Motor neuron (in vitro differentiated cells): ENCODE results near the gene TM4SF18. TPM values are rescaled to one million over a fixed set of nuclear protein-coding genes. Genes with fewer than 3 reads are reported as not detected.

ENCODE experiments used
- ATAC-seq, 8 experiments: fragments of 200-7000 bp; cut with Tn5 transposase; replicated peaks in 6 of 8; 2 replicates each; pipeline ENCODE4 v1.8.0; 2021; ENCODE audit warnings: mild to moderate bottlenecking in 8 of 8, moderate library complexity in 8 of 8
- H3K27ac ChIP-seq, 2 donors: fragments of 250-450 bp; sonication (Bioruptor Pico); 2 replicates each; pipeline ENCODE4 v1.9.0; 2021; ENCODE audit warnings: antibody characterized with exemption in 2 of 2, mild to moderate bottlenecking in 2 of 2, moderate library complexity in 1 of 2
- H3K4me1 ChIP-seq, 2 donors: fragments of 250-450 bp; sonication (Bioruptor Pico); replicated peaks in 1 of 2; 2 replicates each; pipeline ENCODE4 v1.6.1; 2021; ENCODE audit warnings: antibody characterized with exemption in 2 of 2, mild to moderate bottlenecking in 2 of 2, moderate library complexity in 1 of 2
- H3K4me3 ChIP-seq, 5 donors: fragments of 250-450 bp; sonication (Bioruptor Pico); 2 replicates each; pipeline ENCODE4 v1.9.0; 2021; ENCODE audit warnings: antibody characterized with exemption in 5 of 5, mild to moderate bottlenecking in 5 of 5, moderate library complexity in 4 of 5
- WGBS, 10 experiments: fragments of 450-650 bp; shearing (Covaris generic); methylation state at CpG; one replicate each; pipeline ENCODE4 v1.0.0; 2022; 5-methylcytosine and 5-hydroxymethylcytosine counted together
- in situ Hi-C, 9 experiments: fragments of 400-800 bp; cut with MboI; loops; one replicate each; pipeline ENCODE4 v1.15.0; 2021; ENCODE audit warnings: low sequenced_read_pairs in 9 of 9, low pct_unique_long_range_greater_than_20kb in 2 of 9; ENCODE audit not compliant: unreplicated experiment in 9 of 9
- total RNA-seq, 8 experiments: library from RNA; unstranded; fragments of 300-600 nt; gene quantifications; 2 replicates each; pipeline versions ENCODE4 v1.2.3 to v1.2.4, GENCODE V29; 2022

TM4SF18 gene
- total RNA-seq, 8 experiments from 2014 or later, result under 0.01 to 0.86 (median 0.28) TPM; not detected in 1

DNA sequence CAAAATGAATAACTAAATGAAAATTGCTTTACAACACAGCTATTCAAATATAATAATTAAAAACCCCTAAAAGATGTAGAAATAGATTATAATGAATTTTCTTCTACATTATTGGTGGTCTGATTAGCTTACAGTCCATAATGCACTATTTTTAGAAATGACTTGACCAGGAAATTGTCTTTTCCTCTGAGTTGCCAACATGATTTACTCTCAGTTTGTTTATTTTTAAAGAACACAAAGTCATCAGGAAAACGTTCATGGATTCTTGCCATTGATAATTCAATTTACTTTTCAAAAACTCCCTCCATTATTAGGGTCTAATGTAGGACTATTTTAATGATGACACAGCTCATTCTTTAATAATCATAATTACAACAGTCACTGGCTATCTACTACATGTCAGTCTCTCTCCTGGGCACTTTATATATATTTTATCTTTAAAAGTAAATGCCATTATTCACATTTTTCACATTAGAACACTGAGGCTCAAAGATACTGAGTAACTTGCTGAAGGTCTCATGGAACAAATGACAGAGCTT, 1.1 kb downstream of the TM4SF18 start:
- WGBS, 10 experiments, result 0 to 63% (median 9%) methylated on average over 1 of the region's 1 CpG; no CpG with 5 or more reads in 1 of the 10 experiments
- Histone ChIP-seq H3K4me1 (no peaks in the 10 kb centered on the region), H3K4me3 (no peak overlapping the region), H3K27ac (no peak overlapping the region)
- in situ Hi-C loops, result no loop called here
- no peak for ATAC-seq

DNA sequence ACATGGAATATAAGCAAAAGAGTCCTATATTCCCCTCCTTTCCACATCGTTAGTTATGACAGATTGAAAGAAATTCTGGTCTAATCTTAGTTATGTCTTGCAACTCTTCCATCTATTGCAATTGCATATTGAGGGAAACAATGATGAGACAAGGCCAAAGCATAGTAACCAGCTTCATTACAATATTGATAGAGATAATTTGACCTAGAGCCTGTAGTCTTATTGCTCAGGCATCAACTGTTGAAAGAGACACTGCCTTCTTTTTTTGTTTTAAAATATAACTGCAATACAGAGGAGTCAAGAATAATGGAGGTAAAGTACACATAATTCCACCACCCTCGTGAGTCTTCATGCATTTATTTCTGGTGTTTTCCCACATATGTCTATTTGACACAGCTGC, 2.0 kb downstream of the TM4SF18 start:
- 0 to 100% (median 80%) methylated on average over 1 to 2 of the region's 2 CpGs; no CpG with 5 or more reads in 1 of the 10 experiments for WGBS, 10 experiments
- peak in 3 of 8 experiments; percentile 64 to 73 (median 66) for ATAC-seq
- Histone ChIP-seq H3K4me1 (no peaks in the 10 kb centered on the region), H3K4me3 (no peak overlapping the region), H3K27ac (no peak overlapping the region)
- in situ Hi-C loops, result no loop called here

DNA sequence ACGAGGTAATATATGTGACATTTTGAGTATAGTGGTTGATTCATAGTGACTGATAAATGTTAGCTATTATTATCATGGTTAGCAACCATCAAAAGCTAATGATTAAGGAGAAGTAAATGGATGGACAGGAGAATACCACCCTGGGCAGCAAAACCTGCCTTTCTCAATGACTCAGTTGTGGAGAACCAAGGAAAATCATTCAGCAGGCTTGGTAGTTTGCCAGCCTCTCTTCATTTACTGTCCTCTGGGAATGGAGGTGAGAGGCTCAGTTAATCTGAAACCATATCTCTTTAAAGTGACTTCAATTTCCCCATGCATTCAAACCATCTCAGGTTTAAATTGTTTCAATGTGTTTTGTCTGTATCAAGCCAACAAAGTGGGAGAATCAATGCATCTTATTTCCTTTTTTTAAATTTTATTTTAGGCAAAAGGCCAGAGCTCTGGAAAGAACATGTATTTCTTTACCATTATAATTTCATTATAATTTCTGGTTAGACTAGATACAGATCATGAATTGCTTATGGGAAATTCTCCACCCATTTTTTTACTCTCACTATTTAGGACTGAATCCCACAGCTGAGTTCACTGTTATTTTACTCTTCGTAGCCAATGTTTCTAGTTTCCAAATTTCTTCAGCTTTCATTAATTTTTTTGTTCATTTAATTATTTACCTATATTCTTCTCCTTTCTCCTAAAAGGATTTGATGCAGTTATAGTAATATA, 2.7 kb downstream of the TM4SF18 start:
- in situ Hi-C loops, result no loop called here
- Histone ChIP-seq H3K4me3 (no peak overlapping the region), H3K27ac (no peak overlapping the region), H3K4me1 (no peaks in the 10 kb centered on the region)
- WGBS, 10 experiments, result 15 to 100% (median 84%) methylated on average over 1 to 2 of the region's 2 CpGs
- ATAC-seq, result peak in 3 of 8 experiments; percentile 83 to 87 (median 86)

DNA sequence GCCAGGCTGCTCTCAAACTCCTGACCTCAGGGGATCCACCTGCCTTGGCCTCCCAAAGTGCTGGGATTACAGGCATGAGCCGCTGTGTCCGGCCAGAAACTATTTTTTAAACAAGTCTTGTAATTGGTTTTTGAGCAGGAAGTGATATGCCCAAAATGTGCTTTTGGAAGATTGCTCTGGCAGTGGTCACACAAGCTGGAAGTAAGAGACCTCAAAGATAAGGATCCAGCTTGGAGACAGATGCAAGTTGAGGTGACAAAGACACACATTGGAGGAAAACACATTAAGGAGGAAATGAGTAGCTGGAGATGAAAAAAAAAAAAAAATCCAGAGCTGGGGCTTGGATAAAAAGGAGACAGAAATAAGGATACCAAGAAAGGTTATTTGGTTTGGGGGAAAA, 6.3 kb downstream of the TM4SF18 start:
- Histone ChIP-seq H3K4me1 (no peaks in the 10 kb centered on the region), H3K27ac (no peak overlapping the region), H3K4me3 (no peak overlapping the region)
- in situ Hi-C loops, result no loop called here
- no peak for ATAC-seq
- WGBS, 10 experiments, result 100% methylated on average over 1 to 2 of the region's 2 CpGs; no CpG with 5 or more reads in 5 of the 10 experiments

DNA sequence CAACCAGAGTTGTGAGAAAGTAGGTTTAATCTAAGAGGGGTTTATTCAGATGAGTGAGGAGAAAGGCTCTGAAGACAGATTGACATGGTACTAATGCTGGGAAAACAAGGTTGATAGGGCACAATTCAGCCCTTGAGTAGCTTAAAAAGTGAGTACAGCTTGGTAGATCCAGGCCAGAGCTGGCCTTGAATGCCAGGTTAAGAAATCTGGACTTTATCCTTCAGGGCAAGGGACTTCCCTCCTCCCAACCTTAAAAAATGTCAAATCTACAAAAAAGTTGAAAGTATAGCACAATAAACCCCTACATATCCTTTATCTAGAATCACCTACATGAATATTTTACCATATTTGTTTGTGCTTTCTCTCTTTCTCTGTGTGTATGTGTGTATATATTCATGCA, 7.9 kb downstream of the TM4SF18 start:
- in situ Hi-C loops, result no loop called here
- Histone ChIP-seq H3K4me1 (no peaks in the 10 kb centered on the region), H3K4me3 (no peak overlapping the region), H3K27ac (no peak overlapping the region)
- ATAC-seq, result no peak

DNA sequence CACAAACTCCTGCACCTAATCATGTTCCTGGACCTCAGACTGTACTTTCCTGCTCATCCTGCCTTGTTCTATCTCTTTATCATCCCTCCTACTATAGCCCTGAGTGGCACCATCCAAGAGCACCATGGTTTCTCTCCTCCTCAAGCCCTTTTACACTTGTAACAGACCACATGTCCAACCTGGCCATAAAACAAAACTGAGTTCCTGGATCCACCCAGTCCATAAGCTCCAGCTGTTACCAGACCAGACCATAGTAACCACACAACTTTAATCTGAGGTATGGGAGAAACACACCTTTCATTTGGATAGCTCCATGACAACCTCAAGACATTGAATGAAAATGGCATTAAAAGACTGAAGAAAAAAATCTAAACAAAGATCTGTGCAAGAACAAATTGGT, 9.1 kb downstream of the TM4SF18 start:
- in situ Hi-C loops, result no loop called here
- peak in 1 of 8 experiments; percentile 36 for ATAC-seq
- peaks cover 0 to 6% of the 10 kb centered on the region in 2 donors for H3K4me1 ChIP-seq
- no peak overlapping the region for H3K4me3 ChIP-seq
- no peak overlapping the region for H3K27ac ChIP-seq

DNA sequence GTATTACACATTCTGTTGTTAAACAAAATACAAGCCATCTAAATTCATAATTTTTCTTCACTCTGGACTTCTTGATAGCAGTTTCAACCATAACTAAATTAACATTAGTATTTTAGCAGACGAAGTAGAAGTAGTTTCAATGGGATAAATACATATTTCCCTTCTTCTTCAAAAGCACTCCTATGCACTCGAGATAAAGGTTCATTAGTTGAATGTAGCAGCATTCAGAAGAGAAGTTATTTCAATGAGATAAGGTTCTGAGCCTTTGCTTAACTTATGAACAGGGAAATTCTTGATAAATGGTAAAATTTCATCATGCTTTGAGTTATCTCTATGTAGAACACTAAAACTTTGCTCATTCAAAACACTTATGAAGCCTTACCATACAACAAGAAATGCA, 11.8 kb downstream of the TM4SF18 start:
- in situ Hi-C loops, result no loop called here
- ATAC-seq, result no peak
- WGBS, 10 experiments, result 11 to 91% (median 70%) methylated on average over 1 to 2 of the region's 2 CpGs
- no peak overlapping the region for H3K27ac ChIP-seq
- peaks cover 0 to 6% of the 10 kb centered on the region in 2 donors for H3K4me1 ChIP-seq
- no peak overlapping the region for H3K4me3 ChIP-seq

DNA sequence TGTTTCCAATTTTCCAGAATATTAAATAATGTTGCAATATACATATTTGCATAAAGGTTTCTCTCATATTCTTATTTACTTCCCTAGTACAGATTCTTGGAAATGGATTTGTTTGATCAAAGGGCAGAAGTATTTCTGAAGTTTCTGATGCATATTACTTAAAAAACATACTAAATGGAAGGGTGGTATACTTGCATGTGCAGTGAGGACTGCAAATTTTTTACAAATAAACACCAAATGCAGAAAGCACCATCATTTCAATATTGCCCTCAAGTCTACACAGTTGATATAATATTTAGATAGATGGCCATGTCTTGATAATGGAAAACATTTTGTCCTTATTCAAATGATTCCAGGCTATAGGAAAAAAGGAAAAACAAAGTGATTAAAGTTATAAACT, 12.3 kb downstream of the TM4SF18 start:
- H3K4me1 ChIP-seq, result peaks cover 0 to 6% of the 10 kb centered on the region in 2 donors
- no peak overlapping the region for H3K4me3 ChIP-seq
- in situ Hi-C loops, result no loop called here
- peak in 3 of 8 experiments; percentile 54 to 96 (median 79) for ATAC-seq
- no peak overlapping the region for H3K27ac ChIP-seq

DNA sequence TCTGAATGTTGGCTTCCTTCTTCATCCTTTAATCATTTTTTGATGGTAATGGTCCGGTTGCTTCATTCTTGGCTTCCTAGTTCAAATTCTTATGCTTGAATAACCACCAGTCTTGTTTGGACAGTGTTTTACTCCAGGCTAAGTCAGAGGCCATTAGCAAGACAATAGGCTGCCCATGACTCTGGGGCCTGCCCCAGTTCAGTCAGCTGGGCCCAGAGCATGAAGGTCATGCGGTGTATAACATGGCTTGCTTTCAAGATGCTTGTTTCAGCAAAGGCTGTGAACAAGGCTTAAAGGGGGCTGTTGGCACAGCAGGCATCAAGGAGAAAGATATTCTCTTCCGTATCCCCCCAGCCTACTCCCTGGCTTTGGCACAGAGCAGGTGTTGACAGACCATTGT, 13.7 kb downstream of the TM4SF18 start:
- in situ Hi-C loops, result no loop called here
- ATAC-seq, result peak in 6 of 8 experiments; percentile 20 to 72 (median 59)
- WGBS, 10 experiments, result 48 to 92% (median 64%) methylated on average over 1 to 3 of the region's 3 CpGs; no CpG with 5 or more reads in 3 of the 10 experiments

DNA sequence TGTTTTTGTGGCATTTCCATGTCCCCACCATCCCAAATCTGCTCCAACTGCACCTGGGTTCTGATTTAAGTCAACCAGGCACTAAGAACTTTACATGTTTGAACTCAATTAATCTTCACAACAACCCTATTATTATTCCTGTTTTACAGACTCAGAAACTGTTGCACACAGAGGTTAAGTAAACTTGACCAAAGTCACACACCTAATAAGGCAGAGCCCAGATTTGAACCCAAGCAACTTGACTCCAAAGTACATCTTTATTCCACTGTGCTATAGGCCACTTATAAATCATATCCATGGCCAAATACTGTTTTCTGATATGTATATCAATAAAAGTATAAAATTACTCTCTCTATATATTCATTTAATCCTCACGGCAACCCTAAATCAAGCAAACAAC, 16.4 kb downstream of the TM4SF18 start:
- no peak overlapping the region for H3K4me3 ChIP-seq
- H3K4me1 ChIP-seq, result peaks cover 0 to 6% of the 10 kb centered on the region in 2 donors
- WGBS, 10 experiments, result 80 to 100% (median 100%) methylated on average over 1 of the region's 1 CpG; no CpG with 5 or more reads in 3 of the 10 experiments
- no peak for ATAC-seq
- no peak overlapping the region for H3K27ac ChIP-seq
- in situ Hi-C loops, result no loop called here

More for the DNA sequence above, 13.7 kb downstream of the TM4SF18 start:
- H3K27ac ChIP-seq, result no peak overlapping the region
- peaks cover 0 to 6% of the 10 kb centered on the region in 2 donors for H3K4me1 ChIP-seq
- H3K4me3 ChIP-seq, result no peak overlapping the region

DNA sequence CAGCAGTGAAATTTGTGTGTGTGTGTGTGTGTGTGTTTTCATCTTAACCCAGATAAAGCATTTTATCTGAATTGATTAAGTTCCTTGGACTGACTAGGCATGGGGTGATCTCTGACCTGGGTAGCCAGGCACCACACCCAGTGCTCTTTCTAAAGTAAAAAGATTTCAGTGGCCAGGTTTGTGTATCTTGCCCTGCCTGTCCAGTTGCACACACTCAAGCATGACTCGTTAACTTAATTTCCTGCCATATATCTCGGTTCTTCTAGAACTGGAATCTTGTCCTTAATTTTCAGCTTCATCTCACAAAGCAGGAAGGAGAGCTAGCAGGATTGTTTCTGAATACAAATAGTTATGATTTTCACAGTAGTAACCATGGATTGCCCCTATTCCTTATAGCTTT, 17.0 kb downstream of the TM4SF18 start:
- Histone ChIP-seq H3K4me3 (no peak overlapping the region), H3K27ac (no peak overlapping the region), H3K4me1 (peaks cover 0 to 6% of the 10 kb centered on the region in 2 donors)
- ATAC-seq, result no peak
- in situ Hi-C loops, result no loop called here
- 60 to 100% (median 93%) methylated on average over 1 to 2 of the region's 2 CpGs; no CpG with 5 or more reads in 4 of the 10 experiments for WGBS, 10 experiments

DNA sequence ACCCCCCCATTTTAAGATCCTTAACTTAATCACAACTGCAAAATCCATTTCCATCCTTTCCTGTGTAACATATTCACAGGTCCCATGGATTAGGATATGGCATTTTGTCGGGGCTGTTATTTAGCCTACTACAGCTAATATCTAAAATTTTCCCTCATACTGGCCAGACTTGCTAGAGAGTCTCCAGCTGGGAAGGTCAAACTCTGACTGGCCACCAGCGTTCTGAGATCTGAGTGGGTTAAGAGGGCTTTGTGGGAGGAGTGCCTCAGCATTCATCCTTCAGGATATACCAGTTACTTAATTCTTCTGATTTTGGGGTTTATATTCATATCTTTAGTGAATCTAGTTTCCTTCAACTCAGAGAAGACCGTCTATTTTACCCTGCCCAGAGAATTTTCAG, 17.7 kb downstream of the TM4SF18 start:
- ATAC-seq, result no peak
- H3K27ac ChIP-seq, result no peak overlapping the region
- H3K4me3 ChIP-seq, result no peak overlapping the region
- 50 to 100% (median 80%) methylated on average over 1 to 3 of the region's 3 CpGs; no CpG with 5 or more reads in 3 of the 10 experiments for WGBS, 10 experiments
- in situ Hi-C loops, result no loop called here
- peaks cover 0 to 6% of the 10 kb centered on the region in 2 donors for H3K4me1 ChIP-seq

DNA sequence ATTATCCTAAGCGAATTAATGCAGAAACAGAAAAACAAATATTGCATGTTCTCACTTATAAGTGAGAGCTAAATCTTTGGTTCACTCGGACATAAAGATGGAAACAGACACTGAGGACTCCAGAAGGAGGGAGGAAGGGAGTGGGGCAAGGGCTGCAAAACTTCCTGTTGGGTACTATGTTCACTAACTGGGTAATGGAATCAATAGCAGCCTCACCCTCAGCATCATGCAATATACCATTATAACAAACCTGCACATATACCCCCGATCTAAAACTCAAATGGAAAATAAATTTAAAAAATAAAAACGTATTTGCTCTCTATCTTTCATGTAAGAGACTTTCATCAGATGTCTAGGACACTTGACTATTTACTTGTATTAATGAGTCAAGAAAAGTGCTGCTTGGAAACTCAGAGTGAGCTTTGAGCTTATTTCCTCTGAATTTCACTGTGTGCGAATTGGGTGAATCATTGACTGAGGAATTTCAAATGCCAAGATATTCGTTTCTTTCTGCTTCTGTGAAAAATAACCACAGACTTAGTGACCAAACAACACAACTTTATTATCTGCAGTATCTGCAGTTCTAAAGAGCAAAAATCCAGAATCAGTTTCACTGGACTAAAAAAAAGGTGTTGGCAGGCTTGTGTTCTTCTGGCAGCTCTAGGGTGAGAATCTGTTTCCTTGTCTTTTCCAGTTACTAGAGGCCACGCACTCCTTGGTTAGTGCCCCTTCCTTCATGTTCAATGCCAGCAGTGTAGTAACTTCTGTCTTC, 18.4 kb downstream of the TM4SF18 start:
- WGBS, 10 experiments, result 32 to 100% (median 75%) methylated on average over 2 to 7 of the region's 7 CpGs
- ATAC-seq, result peak in 2 of 8 experiments; percentile 62 to 80
- no peak overlapping the region for H3K4me3 ChIP-seq
- H3K4me1 ChIP-seq, result peaks cover 0 to 6% of the 10 kb centered on the region in 2 donors
- no peak overlapping the region for H3K27ac ChIP-seq
- in situ Hi-C loops, result no loop called here
